Measurements from ENCODE around the gene C1QL4. TPM values are rescaled to one million over a fixed set of nuclear protein-coding genes. Genes with fewer than 3 reads are reported as not detected.
"Not testable (repeated sequence)": the region's sequence is repeated elsewhere in the genome, so short reads cannot be mapped to it uniquely, and the experiment has no call there.

C1QL4 gene
- polyA plus RNA-seq, 3 donors from 2014 or later, result not detected

GRCh38 chr12:49334226-49334625, 2.8 kb downstream of the C1QL4 start:
- Mint-ChIP-seq H3K27ac (no peak overlapping the region), H3K9me3 (no peaks in the 10 kb centered on the region), H3K4me1 (peaks cover 20 to 21% of the 10 kb centered on the region in 2 donors), H3K36me3 (peaks cover 0 to 3% (median 0%) of the 10 kb centered on the region in 3 donors), H3K27me3 (ENCODE audit: low read depth in 3 of 3) (peaks cover 14 to 36% (median 27%) of the 10 kb centered on the region in 3 donors), H3K4me3 (peak overlapping the region in 1 of 5 donors; percentile 0)
- no peak for DNase-seq

- Mint-ChIP-seq H3K27me3 (ENCODE audit: low read depth in 3 of 3) (peaks cover 14 to 36% (median 25%) of the 10 kb centered on the region in 3 donors), H3K4me1 (peaks cover 20 to 21% of the 10 kb centered on the region in 2 donors)
- not testable (repeated sequence) for DNase-seq, H3K27ac Mint-ChIP-seq, H3K36me3 Mint-ChIP-seq, H3K4me3 Mint-ChIP-seq, H3K9me3 Mint-ChIP-seq
Measured at GRCh38 chr12:49333778-49334177, 3.2 kb downstream of the C1QL4 start.

GRCh38 chr12:49332891-49333371, 4.1 kb downstream of the C1QL4 start:
- Mint-ChIP-seq H3K36me3 (peaks cover 0 to 3% (median 0%) of the 10 kb centered on the region in 3 donors), H3K4me3 (peak overlapping the region in 3 of 5 donors; percentile 26 to 62 (median 35)), H3K27me3 (ENCODE audit: low read depth in 3 of 3) (peaks cover 14 to 30% (median 21%) of the 10 kb centered on the region in 3 donors), H3K9me3 (no peaks in the 10 kb centered on the region), H3K4me1 (peaks cover 20 to 21% of the 10 kb centered on the region in 2 donors), H3K27ac (no peak overlapping the region)
- no peak for DNase-seq

- peaks cover 0 to 3% (median 0%) of the 10 kb centered on the region in 3 donors for H3K36me3 Mint-ChIP-seq
- H3K27me3 Mint-ChIP-seq (ENCODE audit: low read depth in 3 of 3), result peaks cover 13 to 26% (median 19%) of the 10 kb centered on the region in 3 donors
- peaks cover 17% of the 10 kb centered on the region in 2 donors for H3K4me1 Mint-ChIP-seq
- H3K9me3 Mint-ChIP-seq, result no peaks in the 10 kb centered on the region
- DNase-seq, result no peak
- peak overlapping the region in 1 of 5 donors; percentile 40 for H3K4me3 Mint-ChIP-seq
- H3K27ac Mint-ChIP-seq, result no peak overlapping the region
Measured at GRCh38 chr12:49332441-49332861, 4.5 kb downstream of the C1QL4 start.

- Mint-ChIP-seq H3K9me3 (no peaks in the 10 kb centered on the region), H3K27me3 (ENCODE audit: low read depth in 3 of 3) (peaks cover 7 to 22% (median 14%) of the 10 kb centered on the region in 3 donors), H3K36me3 (peaks cover 0 to 3% (median 0%) of the 10 kb centered on the region in 3 donors), H3K4me3 (no peak overlapping the region), H3K27ac (no peak overlapping the region), H3K4me1 (peaks cover 10 to 12% of the 10 kb centered on the region in 2 donors)
- no peak for DNase-seq
Measured at GRCh38 chr12:49331380-49332222, 5.4 kb downstream of the C1QL4 start.

- no peak overlapping the region for H3K4me3 Mint-ChIP-seq
- H3K36me3 Mint-ChIP-seq, result peaks cover 0 to 3% (median 0%) of the 10 kb centered on the region in 3 donors
- peaks cover 6 to 22% (median 13%) of the 10 kb centered on the region in 3 donors for H3K27me3 Mint-ChIP-seq (ENCODE audit: low read depth in 3 of 3)
- no peaks in the 10 kb centered on the region for H3K9me3 Mint-ChIP-seq
- DNase-seq, result no peak
- H3K27ac Mint-ChIP-seq, result no peak overlapping the region
- H3K4me1 Mint-ChIP-seq, result peaks cover 10 to 12% of the 10 kb centered on the region in 2 donors
Measured at GRCh38 chr12:49330631-49331379, 6.2 kb downstream of the C1QL4 start.

- Mint-ChIP-seq H3K27me3 (ENCODE audit: low read depth in 3 of 3) (peaks cover 4 to 19% (median 6%) of the 10 kb centered on the region in 3 donors), H3K27ac (no peak overlapping the region), H3K4me1 (peaks cover 5 to 7% of the 10 kb centered on the region in 2 donors), H3K4me3 (no peak overlapping the region), H3K36me3 (peaks cover 0 to 3% (median 0%) of the 10 kb centered on the region in 3 donors), H3K9me3 (no peaks in the 10 kb centered on the region)
- DNase-seq, result no peak
Measured at GRCh38 chr12:49330032-49330619, 6.9 kb downstream of the C1QL4 start.

GRCh38 chr12:49328816-49329215, 8.2 kb downstream of the C1QL4 start:
- Mint-ChIP-seq H3K36me3 (peaks cover 0 to 3% (median 0%) of the 10 kb centered on the region in 3 donors), H3K27me3 (ENCODE audit: low read depth in 3 of 3) (peaks cover 3 to 11% (median 3%) of the 10 kb centered on the region in 3 donors), H3K4me3 (no peak overlapping the region), H3K9me3 (no peaks in the 10 kb centered on the region), H3K4me1 (peaks cover 5 to 7% of the 10 kb centered on the region in 2 donors), H3K27ac (no peak overlapping the region)
- DNase-seq, result no peak

GRCh38 chr12:49327887-49328286, 9.1 kb downstream of the C1QL4 start:
- peaks cover 10 to 12% of the 10 kb centered on the region in 2 donors for H3K4me1 Mint-ChIP-seq
- peaks cover 0 to 3% (median 0%) of the 10 kb centered on the region in 3 donors for H3K36me3 Mint-ChIP-seq
- no peak overlapping the region for H3K27ac Mint-ChIP-seq
- no peak for DNase-seq
- H3K4me3 Mint-ChIP-seq, result no peak overlapping the region
- peaks cover 2 to 10% (median 4%) of the 10 kb centered on the region in 3 donors for H3K27me3 Mint-ChIP-seq (ENCODE audit: low read depth in 3 of 3)
- no peaks in the 10 kb centered on the region for H3K9me3 Mint-ChIP-seq

GRCh38 chr12:49327368-49327767, 9.6 kb downstream of the C1QL4 start:
- peaks cover 1 to 9% (median 5%) of the 10 kb centered on the region in 3 donors for H3K27me3 Mint-ChIP-seq (ENCODE audit: low read depth in 3 of 3)
- no peak overlapping the region for H3K4me3 Mint-ChIP-seq
- peaks cover 0 to 3% (median 0%) of the 10 kb centered on the region in 3 donors for H3K36me3 Mint-ChIP-seq
- no peaks in the 10 kb centered on the region for H3K9me3 Mint-ChIP-seq
- H3K4me1 Mint-ChIP-seq, result peaks cover 12 to 15% of the 10 kb centered on the region in 2 donors
- no peak overlapping the region for H3K27ac Mint-ChIP-seq
- DNase-seq, result no peak

GRCh38 chr12:49325606-49326005, 11.4 kb downstream of the C1QL4 start:
- no peaks in the 10 kb centered on the region for H3K9me3 Mint-ChIP-seq
- DNase-seq, result no peak
- H3K36me3 Mint-ChIP-seq, result no peaks in the 10 kb centered on the region
- no peak overlapping the region for H3K4me3 Mint-ChIP-seq
- peaks cover 17 to 20% of the 10 kb centered on the region in 2 donors for H3K4me1 Mint-ChIP-seq
- no peak overlapping the region for H3K27ac Mint-ChIP-seq
- H3K27me3 Mint-ChIP-seq (ENCODE audit: low read depth in 3 of 3), result peaks cover 0 to 7% (median 2%) of the 10 kb centered on the region in 3 donors

GRCh38 chr12:49323524-49324097, 13.4 kb downstream of the C1QL4 start:
- peak overlapping the region; percentile 86 to 97 (median 91) for H3K4me3 Mint-ChIP-seq
- H3K9me3 Mint-ChIP-seq, result no peaks in the 10 kb centered on the region
- no peaks in the 10 kb centered on the region for H3K36me3 Mint-ChIP-seq
- DNase-seq, result no peak
- peak overlapping the region in 2 of 6 donors; percentile 23 to 68 for H3K27ac Mint-ChIP-seq
- H3K27me3 Mint-ChIP-seq (ENCODE audit: low read depth in 3 of 3), result peaks cover 0 to 7% (median 2%) of the 10 kb centered on the region in 3 donors
- peaks cover 17 to 20% of the 10 kb centered on the region in 2 donors for H3K4me1 Mint-ChIP-seq
